HEK293T (cell line): ENCODE results near the gene TEP1.

Source experiments
- FOXA1 ChIP-seq: fragments of 450-650 bp; IDR thresholded peaks from 2 replicates; pipeline ENCODE4 v1.6.1; 2016; ENCODE audit warnings: mild to moderate bottlenecking
- FOXM1 ChIP-seq: fragments of 450-650 bp; IDR thresholded peaks from 2 replicates; pipeline ENCODE4 v1.6.1; 2017; ENCODE audit warnings: mild to moderate bottlenecking, borderline replicate concordance
- HDGF ChIP-seq: fragments of 450-650 bp; IDR thresholded peaks from 2 replicates; pipeline ENCODE4 v1.6.1; 2017; ENCODE audit warnings: antibody characterized with exemption, borderline replicate concordance
- LEF1 ChIP-seq: fragments of 450-650 bp; IDR thresholded peaks from 2 replicates; pipeline ENCODE4 v1.6.1; 2017; ENCODE audit warnings: mild to moderate bottlenecking, borderline replicate concordance
- SUZ12 ChIP-seq: fragments of 450-650 bp; IDR thresholded peaks from 2 replicates; pipeline ENCODE4 v1.6.1; 2016; ENCODE audit warnings: mild to moderate bottlenecking

GRCh38 chr14:20460458-20461224 lies 47.3 kb upstream of the TEP1 start:
- TF ChIP-seq FOXA1 (no peak), SUZ12 (no peak), FOXM1 (no peak), HDGF (no peak), LEF1 (no peak)
